Cardiac fibroblast (primary cell): ENCODE data around the gene EVC.
A peak's percentile ranks its signal among the peaks of the same experiment; 100 is the strongest.
"Not testable (repeated sequence)": the region's sequence is repeated elsewhere in the genome, so short reads cannot be mapped to it uniquely, and the experiment has no call there.

Experiments
- DNase-seq, 2 donors: peaks; one replicate each; pipeline versions ENCODE4 v3.0.0 to v3.0.0-alpha.2; 2010; ENCODE audit warnings: low read depth in 2 of 2
- H3K4me3 ChIP-seq, 2 donors: replicated peaks in 1 of 2; 1 replicate in 1 of 2; 2 replicates in 1 of 2; pipeline ENCODE4 v1.5.1; 2011; ENCODE audit warnings: low read depth in 2 of 2, low read length in 2 of 2, mild to moderate bottlenecking in 2 of 2, moderate library complexity in 1 of 2
- TF ChIP-seq, protein P1 (sequence below): IDR thresholded peaks from one replicate; pipeline ENCODE4 v1.5.1; 2011; ENCODE audit warnings: low read depth, mild to moderate bottlenecking, low read length, inconsistent platforms

Gene EVC

DNA sequence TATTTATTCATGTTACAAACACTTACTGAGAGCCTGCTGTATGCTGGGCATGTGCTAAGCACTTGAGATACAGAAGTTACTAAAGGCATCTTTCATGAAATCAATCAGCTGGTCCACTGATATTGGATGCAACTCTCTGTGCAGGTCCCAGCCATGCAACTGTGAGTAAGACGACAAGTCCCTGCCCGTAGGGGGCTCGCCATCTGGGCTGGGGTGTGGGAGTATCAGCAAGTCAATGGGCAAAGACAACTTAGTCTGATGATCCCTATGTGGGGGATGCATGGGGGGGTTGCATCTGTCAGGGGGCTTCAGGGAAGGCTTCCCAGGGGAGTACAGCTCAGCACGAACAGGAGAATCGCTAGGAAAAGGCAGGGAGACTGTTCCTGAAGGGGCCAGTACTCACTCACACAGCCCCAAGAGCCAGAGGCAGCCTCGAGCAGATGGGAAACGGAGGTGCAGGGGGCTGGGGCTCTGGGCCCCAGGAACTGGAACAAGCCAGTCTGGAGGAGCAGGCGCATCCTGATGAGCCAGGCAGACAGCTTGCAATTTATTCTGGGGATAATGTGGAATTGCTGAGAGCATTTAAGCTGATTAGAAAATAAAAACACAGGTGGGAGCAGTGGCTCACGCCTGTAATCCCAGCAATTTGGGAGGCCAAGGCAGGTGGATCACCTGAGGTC is 141.7 kb downstream of the EVC start:
- TF ChIP-seq, protein P1, sequence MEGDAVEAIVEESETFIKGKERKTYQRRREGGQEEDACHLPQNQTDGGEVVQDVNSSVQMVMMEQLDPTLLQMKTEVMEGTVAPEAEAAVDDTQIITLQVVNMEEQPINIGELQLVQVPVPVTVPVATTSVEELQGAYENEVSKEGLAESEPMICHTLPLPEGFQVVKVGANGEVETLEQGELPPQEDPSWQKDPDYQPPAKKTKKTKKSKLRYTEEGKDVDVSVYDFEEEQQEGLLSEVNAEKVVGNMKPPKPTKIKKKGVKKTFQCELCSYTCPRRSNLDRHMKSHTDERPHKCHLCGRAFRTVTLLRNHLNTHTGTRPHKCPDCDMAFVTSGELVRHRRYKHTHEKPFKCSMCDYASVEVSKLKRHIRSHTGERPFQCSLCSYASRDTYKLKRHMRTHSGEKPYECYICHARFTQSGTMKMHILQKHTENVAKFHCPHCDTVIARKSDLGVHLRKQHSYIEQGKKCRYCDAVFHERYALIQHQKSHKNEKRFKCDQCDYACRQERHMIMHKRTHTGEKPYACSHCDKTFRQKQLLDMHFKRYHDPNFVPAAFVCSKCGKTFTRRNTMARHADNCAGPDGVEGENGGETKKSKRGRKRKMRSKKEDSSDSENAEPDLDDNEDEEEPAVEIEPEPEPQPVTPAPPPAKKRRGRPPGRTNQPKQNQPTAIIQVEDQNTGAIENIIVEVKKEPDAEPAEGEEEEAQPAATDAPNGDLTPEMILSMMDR, result no peak
- DNase-seq, result no peak
- H3K4me3 ChIP-seq, result no peak overlapping the region

DNA sequence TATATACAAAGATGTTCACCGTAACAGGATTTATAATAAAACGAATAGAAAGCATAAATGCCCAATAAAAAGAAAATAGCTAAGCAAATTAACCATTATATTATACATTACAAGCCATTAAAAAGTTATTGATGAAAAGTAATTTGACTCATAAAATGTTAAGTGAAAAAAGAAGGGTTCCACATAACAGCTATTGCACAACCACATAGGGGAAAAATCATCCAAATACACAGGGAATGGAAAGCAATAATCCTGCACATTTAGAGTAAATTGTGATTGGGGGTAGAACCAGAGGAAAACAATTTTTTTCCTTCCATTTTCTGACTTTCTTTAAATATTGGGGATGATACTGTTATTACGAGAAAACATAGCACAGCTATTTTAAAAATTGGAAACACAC is 143.9 kb downstream of the EVC start:
- DNase-seq, result no peak
- TF ChIP-seq, protein P1, result no peak
- no peak overlapping the region for H3K4me3 ChIP-seq

DNA sequence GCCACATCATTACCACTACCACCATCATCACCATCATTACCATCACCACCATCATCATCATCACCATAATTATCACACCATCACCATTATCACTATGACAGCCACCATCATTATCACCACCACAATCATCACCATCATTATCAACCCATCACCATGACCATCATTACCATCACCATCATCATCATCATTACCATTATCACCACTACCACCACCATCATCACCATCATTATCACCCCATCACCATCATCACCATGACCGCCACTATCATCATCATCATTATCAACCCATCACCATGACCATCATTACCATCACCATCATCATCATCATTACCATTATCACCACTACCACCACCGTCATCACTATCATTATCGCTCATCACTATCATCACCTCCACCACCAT is 145.4 kb downstream of the EVC start:
- H3K4me3 ChIP-seq, DNase-seq: not testable (repeated sequence)

DNA sequence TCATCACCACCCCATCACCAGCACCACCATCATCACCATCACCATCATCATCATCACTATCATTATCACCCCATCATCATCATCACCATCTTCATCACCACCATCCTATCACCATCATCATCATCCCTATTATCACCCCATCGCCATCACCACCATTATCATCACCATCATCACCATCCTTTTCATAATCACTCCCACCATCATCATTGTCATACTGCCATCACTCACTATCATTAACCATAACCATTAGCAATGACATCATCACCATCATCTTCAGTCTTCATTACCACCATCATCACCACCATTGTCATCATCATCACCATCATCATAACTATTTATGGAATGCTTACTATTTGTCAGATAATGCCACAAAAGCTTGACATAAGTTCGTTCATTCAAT is 146.2 kb downstream of the EVC start:
- no peak for DNase-seq
- no peak overlapping the region for H3K4me3 ChIP-seq
- TF ChIP-seq, protein P1, result no peak

DNA sequence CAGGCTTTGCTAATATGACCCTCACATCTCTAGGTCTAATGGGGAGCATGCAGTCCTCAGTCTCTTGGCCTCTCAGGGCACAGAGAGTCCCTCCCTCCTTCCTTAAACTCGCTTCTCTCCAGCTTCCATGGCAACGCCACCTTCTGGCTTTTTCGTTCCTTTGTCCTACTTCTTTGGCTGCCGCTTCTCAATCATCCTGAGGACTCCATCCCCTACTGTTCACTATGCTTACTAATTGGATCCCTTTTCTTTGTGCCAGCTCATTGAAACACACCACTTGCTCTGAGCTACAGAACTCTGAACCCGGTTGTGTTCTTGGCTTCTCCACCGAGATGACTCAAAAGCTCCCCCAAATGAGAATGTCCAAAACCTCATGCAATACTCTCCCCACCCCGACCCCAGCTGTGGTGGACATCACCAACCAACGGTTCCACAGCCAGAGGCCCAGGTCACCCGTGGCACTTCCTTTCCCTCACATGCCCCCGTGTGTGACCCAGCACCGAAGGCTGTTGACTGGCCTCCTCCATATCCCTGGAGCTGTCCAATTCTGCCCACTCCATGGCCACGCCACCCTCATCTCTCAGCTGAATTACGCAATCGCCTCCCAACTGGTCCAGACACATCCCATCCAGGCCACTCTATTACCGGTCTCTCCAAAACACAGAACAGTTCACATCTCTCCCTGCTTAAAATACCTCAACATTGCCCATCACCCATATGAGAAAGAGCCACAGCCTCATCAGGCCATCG is 147.2 kb downstream of the EVC start:
- TF ChIP-seq, protein P1, result no peak
- no peak overlapping the region for H3K4me3 ChIP-seq
- DNase-seq, result no peak

DNA sequence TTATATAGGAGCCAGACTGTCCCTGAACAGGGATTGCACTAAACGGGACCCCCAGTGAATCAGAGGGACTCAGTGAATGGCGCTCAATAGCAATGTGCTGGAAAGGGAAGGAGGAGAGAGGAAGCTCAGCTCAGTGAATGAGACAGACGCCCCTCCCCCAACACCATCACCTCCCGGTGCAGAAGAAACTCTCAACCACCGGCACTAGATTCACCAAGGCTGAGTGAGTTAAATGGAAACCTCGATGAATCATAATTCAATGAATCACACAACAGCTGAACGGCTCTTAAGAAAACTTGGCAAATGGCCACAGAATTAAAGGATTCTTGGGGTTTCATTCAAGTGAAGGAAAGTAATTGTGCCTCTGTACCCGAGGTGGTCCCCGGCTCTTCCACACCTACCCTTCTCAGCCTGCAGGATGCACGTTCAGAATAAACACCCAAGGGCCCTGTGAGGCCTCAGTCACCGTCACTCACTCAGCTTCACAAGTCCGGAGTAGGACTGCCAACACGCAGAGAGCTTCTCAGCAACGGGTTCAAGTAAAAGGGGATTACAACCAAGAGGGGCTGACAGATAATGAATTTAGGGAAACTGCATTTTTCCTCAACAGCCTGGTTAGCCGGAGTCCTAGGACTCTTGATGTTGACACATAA is 152.6 kb downstream of the EVC start:
- H3K4me3 ChIP-seq, result no peak overlapping the region
- peak; percentile 74 to 98 for DNase-seq
- TF ChIP-seq, protein P1, result no peak
